B cell (primary cell): ENCODE results near the gene SLC5A12. TPM values are rescaled to one million over a fixed set of nuclear protein-coding genes. Genes with fewer than 3 reads are reported as not detected.

ENCODE experiments used
- ATAC-seq: fragments of 200-7000 bp; cut with Tn5 transposase; one replicate; pipeline ENCODE4 v1.10.0; 2021; ENCODE audit warnings: low read depth, mild to moderate bottlenecking, moderate number of reproducible peaks, moderate library complexity
- CTCF ChIA-PET: fragments of 350-600 bp; sonication (Branson Sonifier 250); formaldehyde crosslinking; loops from one replicate; lab custom pipeline; 2021; ENCODE audit warnings: antibody characterized with exemption, inconsistent platforms; lab: Charles Lee
- POLR2A ChIA-PET: fragments of 350-600 bp; sonication (Branson Sonifier 250); formaldehyde crosslinking; loops from one replicate; lab custom pipeline; 2021; ENCODE audit warnings: antibody characterized with exemption; lab: Charles Lee
- DNase-seq: peaks from one replicate; pipeline ENCODE4 v3.0.0; 2013
- H2AFZ ChIP-seq: 2 replicates; pipeline ENCODE4 v1.6.1; 2012; ENCODE audit warnings: mild to moderate bottlenecking, low read depth, low read length; ENCODE audit not compliant: insufficient read depth, poor library complexity, severe bottlenecking
- H3K27ac ChIP-seq, 2 donors: 1 replicate in 1 of 2; 2 replicates in 1 of 2; pipeline ENCODE4 v1.5.1; 2012 to 2013; ENCODE audit warnings: low read length in 2 of 2, mild to moderate bottlenecking in 2 of 2, moderate library complexity in 1 of 2
- H3K27me3 ChIP-seq, 4 experiments: fragments of 200-600 bp in 1 of 4; sonication (generic) in 1 of 4; replicated peaks in 1 of 4; 1 replicate in 2 of 4; 2 replicates in 2 of 4; pipeline versions ENCODE4 v1.6.1 to v1.7.0; 2013 to 2016; ENCODE audit warnings: low read length in 3 of 4, mild to moderate bottlenecking in 2 of 4, mixed read lengths in 1 of 4, moderate library complexity in 1 of 4; ENCODE audit not compliant: insufficient read depth in 4 of 4, control insufficient read depth in 3 of 4; ENCODE audit errors: control extremely low read depth in 1 of 4
- H3K36me3 ChIP-seq, 2 experiments: replicated peaks in 1 of 2; 1 replicate in 1 of 2; 2 replicates in 1 of 2; pipeline versions ENCODE4 v1.6.1 to v1.7.1; 2013; ENCODE audit warnings: low read length in 1 of 2; ENCODE audit not compliant: insufficient read depth in 2 of 2, control insufficient read depth in 1 of 2; ENCODE audit errors: control extremely low read depth in 1 of 2, extremely low read depth in 1 of 2
- H3K4me1 ChIP-seq, 2 donors: fragments of 200-600 bp in 1 of 2; sonication (generic) in 1 of 2; 1 replicate in 1 of 2; 2 replicates in 1 of 2; pipeline versions ENCODE4 v1.5.1 to v1.6.1; 2013 to 2017; ENCODE audit warnings: low read length in 2 of 2; ENCODE audit not compliant: control insufficient read depth in 2 of 2, insufficient read depth in 2 of 2
- H3K4me2 ChIP-seq: replicated peaks from 2 replicates; pipeline ENCODE3; 2012; ENCODE audit warnings: mild to moderate bottlenecking, low read depth, low read length; ENCODE audit not compliant: poor library complexity, severe bottlenecking
- H3K4me3 ChIP-seq, 5 experiments: fragments of 200-600 bp in 1 of 5; sonication (generic) in 1 of 5; 1 replicate in 3 of 5; 2 replicates in 2 of 5; pipeline versions ENCODE4 v1.5.1 to v1.7.0; 2011 to 2016; ENCODE audit warnings: low read length in 4 of 5, mild to moderate bottlenecking in 4 of 5, low read depth in 2 of 5, control low read depth in 1 of 5, moderate library complexity in 1 of 5; ENCODE audit not compliant: insufficient read depth in 1 of 5; ENCODE audit errors: control extremely low read depth in 1 of 5, extremely low read depth in 1 of 5
- H3K79me2 ChIP-seq: fragments of 200-600 bp; sonication (generic); one replicate; pipeline ENCODE4 v1.6.0; 2016; ENCODE audit warnings: low read length; ENCODE audit not compliant: control insufficient read depth, insufficient read depth
- H3K9ac ChIP-seq: fragments of 200-600 bp; sonication (generic); 2 replicates; pipeline ENCODE4 v1.6.1; 2017; ENCODE audit warnings: mild to moderate bottlenecking, low read length, moderate library complexity
- H3K9me3 ChIP-seq, 3 donors: one replicate each; pipeline versions ENCODE4 v1.6.1 to v1.7.1; 2013; ENCODE audit warnings: low read length in 2 of 3; ENCODE audit not compliant: control insufficient read depth in 2 of 3, insufficient read depth in 1 of 3; ENCODE audit errors: control extremely low read depth in 1 of 3
- H4K20me1 ChIP-seq: 2 replicates; pipeline ENCODE4 v1.6.0; 2012; ENCODE audit warnings: mild to moderate bottlenecking, low read length; ENCODE audit not compliant: insufficient read depth, control insufficient read depth, poor library complexity, severe bottlenecking
- H3K27ac Mint-ChIP-seq: one replicate; pipeline ENCODE4 v1.8.0; 2021; ENCODE audit warnings: mixed read lengths
- H3K27me3 Mint-ChIP-seq: one replicate; pipeline ENCODE4 v1.8.0; 2021; ENCODE audit warnings: mixed read lengths
- H3K4me1 Mint-ChIP-seq: one replicate; pipeline ENCODE4 v1.8.0; 2021; ENCODE audit warnings: mixed read lengths
- H3K4me3 Mint-ChIP-seq: one replicate; pipeline ENCODE4 v1.8.0; 2021; ENCODE audit warnings: mixed read lengths
- H3K9me3 Mint-ChIP-seq: one replicate; pipeline ENCODE4 v1.8.0; 2022; ENCODE audit warnings: mixed read lengths; ENCODE audit not compliant: insufficient read depth
- EZH2 ChIP-seq: IDR thresholded peaks from 2 replicates; pipeline ENCODE4 v1.6.1; 2012; ENCODE audit warnings: borderline replicate concordance, low read depth, mild to moderate bottlenecking, moderate library complexity, low read length; ENCODE audit not compliant: insufficient read depth, poor library complexity, severe bottlenecking
- WGBS: methylation state at CpG from one replicate; pipeline ENCODE4 v1.1.5; 2013; ENCODE audit warnings: missing lambda C conversion rate; ENCODE audit not compliant: insufficient coverage; 5-methylcytosine and 5-hydroxymethylcytosine counted together
- intact Hi-C: fragments of 100-400 bp; cut with micrococcal nuclease; formaldehyde crosslinking; loops from one replicate; pipeline ENCODE4 v1.10.0; 2022
- polyA plus RNA-seq: library from polyadenylated mRNA; depleted of rRNA; stranded (reverse); fragments of >200 nt; gene quantifications from 2 replicates; pipeline ENCODE4 v1.2.3, GENCODE V29; 2012
- total RNA-seq, 2 donors: library from RNA; stranded (reverse); fragments of 120-200 nt in 1 of 2; gene quantifications; 1 replicate in 1 of 2; 2 replicates in 1 of 2; pipeline versions ENCODE4 v1.2.3 to v1.2.4, GENCODE V29; 2013 to 2022
- TF ChIP-seq, protein P1 (sequence below): fragments of 200-600 bp; IDR thresholded peaks from one replicate; pipeline ENCODE4 v1.8.0; 2022; ENCODE audit warnings: antibody characterized with exemption, mild to moderate bottlenecking

Gene SLC5A12
- total and polyA plus RNA-seq, 2 donors (not counting 1 experiment from before 2014, with no cell fraction given): not detected

DNA sequence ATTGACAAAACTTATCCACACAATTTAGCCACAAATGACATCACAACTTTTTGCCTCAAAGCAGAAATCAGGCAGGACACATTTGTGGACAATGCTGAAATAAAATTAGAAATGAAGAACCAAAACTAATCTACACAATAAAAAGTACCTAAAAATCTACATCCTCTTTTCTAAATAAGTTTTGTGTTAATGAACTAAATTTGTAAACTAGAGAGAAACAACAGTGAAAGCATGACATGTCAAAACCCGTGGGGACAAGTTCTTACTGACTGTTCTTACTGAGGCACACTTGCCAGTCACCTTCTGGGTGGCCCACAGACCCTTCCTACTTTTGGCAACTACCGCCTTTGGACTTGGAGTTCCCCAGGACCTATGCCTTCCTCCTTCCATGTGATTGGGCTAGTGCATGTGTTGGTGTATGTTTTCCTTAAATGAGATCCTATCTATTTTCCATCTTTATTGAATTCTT, 89.1 kb downstream of the SLC5A12 start:
- CTCF ChIA-PET: no interaction called here
- Histone ChIP-seq H3K4me1 (no peaks in the 10 kb centered on the region), H3K9ac (no peak overlapping the region), H3K79me2 (no peaks in the 10 kb centered on the region), H3K4me2 (no peak overlapping the region), H2AFZ (no peak overlapping the region), H3K9me3 (no peaks in the 10 kb centered on the region), H3K36me3 (no peaks in the 10 kb centered on the region), H3K27ac (no peak overlapping the region), H3K4me3 (no peak overlapping the region), H4K20me1 (no peaks in the 10 kb centered on the region), H3K27me3 (no peaks in the 10 kb centered on the region)
- intact Hi-C loops: no loop called here
- no peak overlapping the region for H3K4me3 Mint-ChIP-seq
- TF ChIP-seq, protein P1, sequence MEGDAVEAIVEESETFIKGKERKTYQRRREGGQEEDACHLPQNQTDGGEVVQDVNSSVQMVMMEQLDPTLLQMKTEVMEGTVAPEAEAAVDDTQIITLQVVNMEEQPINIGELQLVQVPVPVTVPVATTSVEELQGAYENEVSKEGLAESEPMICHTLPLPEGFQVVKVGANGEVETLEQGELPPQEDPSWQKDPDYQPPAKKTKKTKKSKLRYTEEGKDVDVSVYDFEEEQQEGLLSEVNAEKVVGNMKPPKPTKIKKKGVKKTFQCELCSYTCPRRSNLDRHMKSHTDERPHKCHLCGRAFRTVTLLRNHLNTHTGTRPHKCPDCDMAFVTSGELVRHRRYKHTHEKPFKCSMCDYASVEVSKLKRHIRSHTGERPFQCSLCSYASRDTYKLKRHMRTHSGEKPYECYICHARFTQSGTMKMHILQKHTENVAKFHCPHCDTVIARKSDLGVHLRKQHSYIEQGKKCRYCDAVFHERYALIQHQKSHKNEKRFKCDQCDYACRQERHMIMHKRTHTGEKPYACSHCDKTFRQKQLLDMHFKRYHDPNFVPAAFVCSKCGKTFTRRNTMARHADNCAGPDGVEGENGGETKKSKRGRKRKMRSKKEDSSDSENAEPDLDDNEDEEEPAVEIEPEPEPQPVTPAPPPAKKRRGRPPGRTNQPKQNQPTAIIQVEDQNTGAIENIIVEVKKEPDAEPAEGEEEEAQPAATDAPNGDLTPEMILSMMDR: no peak
- no peak for TF ChIP-seq EZH2
- POLR2A ChIA-PET: no interaction called here
- WGBS: no CpG with 5 or more reads among the region's 2 CpGs
- DNase-seq (no peak), ATAC-seq (no peak)
- no peaks in the 10 kb centered on the region for H3K9me3 Mint-ChIP-seq
- peaks cover 4% of the 10 kb centered on the region for H3K4me1 Mint-ChIP-seq
- H3K27me3 Mint-ChIP-seq: no peaks in the 10 kb centered on the region
- H3K27ac Mint-ChIP-seq: no peak overlapping the region

DNA sequence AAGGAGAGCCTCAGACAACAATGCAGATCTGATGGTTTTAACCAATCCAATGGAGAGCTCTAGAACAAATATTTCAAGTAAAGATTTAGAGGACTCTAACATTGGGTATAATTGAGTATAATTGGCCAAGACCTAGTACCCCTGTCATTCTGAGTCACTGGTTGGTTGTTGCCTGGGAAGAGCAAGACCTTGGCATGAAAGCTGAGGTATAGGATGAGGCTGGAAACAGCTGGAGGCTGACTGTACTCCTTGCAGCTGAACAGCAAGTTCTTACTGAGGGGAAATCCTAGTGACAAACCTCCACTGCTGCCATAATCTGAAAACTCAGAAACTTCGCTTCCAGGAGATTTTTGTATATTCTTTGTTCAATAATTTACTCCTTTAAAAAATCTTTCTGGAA, 95.5 kb downstream of the SLC5A12 start:
- no peak overlapping the region for H2AFZ ChIP-seq
- TF ChIP-seq EZH2: no peak
- TF ChIP-seq, protein P1: no peak
- intact Hi-C loops: no loop called here
- no peaks in the 10 kb centered on the region for H3K9me3 ChIP-seq
- ChIA-PET POLR2A (no interaction called here), CTCF (no interaction called here)
- no peaks in the 10 kb centered on the region for H4K20me1 ChIP-seq
- Mint-ChIP-seq H3K4me3 (no peak overlapping the region), H3K27ac (no peak overlapping the region), H3K4me1 (no peaks in the 10 kb centered on the region), H3K9me3 (no peaks in the 10 kb centered on the region), H3K27me3 (no peaks in the 10 kb centered on the region)
- no peak for ATAC-seq
- H3K27ac ChIP-seq: no peak overlapping the region
- no peaks in the 10 kb centered on the region for H3K79me2 ChIP-seq
- WGBS: no CpG with 5 or more reads among the region's 1 CpG
- no peak overlapping the region for H3K4me2 ChIP-seq
- H3K9ac ChIP-seq: no peak overlapping the region
- no peaks in the 10 kb centered on the region for H3K27me3 ChIP-seq
- no peak overlapping the region for H3K4me3 ChIP-seq
- no peak for DNase-seq
- no peaks in the 10 kb centered on the region for H3K4me1 ChIP-seq
- H3K36me3 ChIP-seq: no peaks in the 10 kb centered on the region
